Neuron (in vitro differentiated cells): ENCODE results near the gene ERBB2.
"Not testable (repeated sequence)": the region's sequence is repeated elsewhere in the genome, so short reads cannot be mapped to it uniquely, and the experiment has no call there.

Source experiments
- H2AFZ ChIP-seq: one replicate; pipeline ENCODE4 v1.6.1; 2013; ENCODE audit warnings: low read depth, mild to moderate bottlenecking, inconsistent platforms, low read length, moderate library complexity
- H3K27me3 ChIP-seq: one replicate; pipeline ENCODE4 v1.6.1; 2013; ENCODE audit warnings: low read length; ENCODE audit not compliant: insufficient read depth
- H3K36me3 ChIP-seq: one replicate; pipeline ENCODE4 v1.6.1; 2013; ENCODE audit warnings: low read length; ENCODE audit not compliant: insufficient read depth
- H3K4me1 ChIP-seq: one replicate; pipeline ENCODE4 v1.6.1; 2013; ENCODE audit warnings: low read length; ENCODE audit not compliant: insufficient read depth
- H3K4me3 ChIP-seq: 2 replicates; pipeline ENCODE4 v1.5.1; 2013; ENCODE audit warnings: mild to moderate bottlenecking, low read length, moderate library complexity
- H3K9me3 ChIP-seq: one replicate; pipeline ENCODE4 v1.6.1; 2013; ENCODE audit warnings: low read length

ERBB2 gene

GRCh38 chr17:39757931-39758873 lies 58.3 kb downstream of the ERBB2 start:
- Histone ChIP-seq H3K9me3 (no peaks in the 10 kb centered on the region), H2AFZ (no peak overlapping the region), H3K4me1 (peaks cover 2% of the 10 kb centered on the region), H3K27me3 (peaks cover 54% of the 10 kb centered on the region), H3K36me3 (no peaks in the 10 kb centered on the region), H3K4me3 (no peak overlapping the region)

- Histone ChIP-seq H2AFZ (no peak overlapping the region), H3K9me3 (no peaks in the 10 kb centered on the region), H3K4me3 (no peak overlapping the region), H3K4me1 (peaks cover 2% of the 10 kb centered on the region), H3K27me3 (peaks cover 56% of the 10 kb centered on the region), H3K36me3 (no peaks in the 10 kb centered on the region)
Observed at GRCh38 chr17:39759204-39759603, 59.3 kb downstream of the ERBB2 start.

GRCh38 chr17:39761861-39762496 lies 62.1 kb downstream of the ERBB2 start:
- peaks cover 5% of the 10 kb centered on the region for H3K9me3 ChIP-seq

GRCh38 chr17:39763051-39763820 lies 63.4 kb downstream of the ERBB2 start:
- H3K9me3 ChIP-seq: peaks cover 5% of the 10 kb centered on the region
- no peaks in the 10 kb centered on the region for H3K4me1 ChIP-seq
- no peak overlapping the region for H3K4me3 ChIP-seq
- H2AFZ ChIP-seq: no peak overlapping the region
- H3K36me3 ChIP-seq: no peaks in the 10 kb centered on the region
- peaks cover 33% of the 10 kb centered on the region for H3K27me3 ChIP-seq

More at GRCh38 chr17:39761861-39762496, 62.1 kb downstream of the ERBB2 start:
- Histone ChIP-seq H3K4me1 (no peaks in the 10 kb centered on the region), H2AFZ (no peak overlapping the region), H3K4me3 (no peak overlapping the region), H3K27me3 (peaks cover 38% of the 10 kb centered on the region), H3K36me3 (no peaks in the 10 kb centered on the region)

- H3K36me3 ChIP-seq, H3K4me3 ChIP-seq, H3K4me1 ChIP-seq, H2AFZ ChIP-seq, H3K9me3 ChIP-seq: not testable (repeated sequence)
- peaks cover 26% of the 10 kb centered on the region for H3K27me3 ChIP-seq
Observed at GRCh38 chr17:39764171-39764570, 64.3 kb downstream of the ERBB2 start.

- H3K4me3 ChIP-seq: no peak overlapping the region
- peaks cover 23% of the 10 kb centered on the region for H3K27me3 ChIP-seq
- no peaks in the 10 kb centered on the region for H3K36me3 ChIP-seq
- no peaks in the 10 kb centered on the region for H3K4me1 ChIP-seq
- H2AFZ ChIP-seq: no peak overlapping the region
- H3K9me3 ChIP-seq: peaks cover 5% of the 10 kb centered on the region
Observed at GRCh38 chr17:39765175-39765574, 65.3 kb downstream of the ERBB2 start.

- no peaks in the 10 kb centered on the region for H3K36me3 ChIP-seq
- no peak overlapping the region for H3K4me3 ChIP-seq
- no peak overlapping the region for H2AFZ ChIP-seq
- H3K9me3 ChIP-seq: peaks cover 5% of the 10 kb centered on the region
- peaks cover 22% of the 10 kb centered on the region for H3K27me3 ChIP-seq
- no peaks in the 10 kb centered on the region for H3K4me1 ChIP-seq
Observed at GRCh38 chr17:39765766-39766165, 65.9 kb downstream of the ERBB2 start.

- Histone ChIP-seq H3K27me3 (peaks cover 23% of the 10 kb centered on the region), H3K9me3 (peaks cover 5% of the 10 kb centered on the region), H3K4me3 (no peak overlapping the region), H2AFZ (no peak overlapping the region), H3K4me1 (no peaks in the 10 kb centered on the region), H3K36me3 (no peaks in the 10 kb centered on the region)
Observed at GRCh38 chr17:39767147-39767546, 67.3 kb downstream of the ERBB2 start.

GRCh38 chr17:39769974-39770587 lies 70.2 kb downstream of the ERBB2 start:
- H2AFZ ChIP-seq: no peak overlapping the region
- peaks cover 26% of the 10 kb centered on the region for H3K27me3 ChIP-seq
- H3K9me3 ChIP-seq: peaks cover 5% of the 10 kb centered on the region
- no peaks in the 10 kb centered on the region for H3K36me3 ChIP-seq
- no peaks in the 10 kb centered on the region for H3K4me1 ChIP-seq
- H3K4me3 ChIP-seq: no peak overlapping the region

GRCh38 chr17:39772415-39772814 lies 72.6 kb downstream of the ERBB2 start:
- Histone ChIP-seq H3K36me3 (no peaks in the 10 kb centered on the region), H3K4me3 (no peak overlapping the region), H2AFZ (no peak overlapping the region), H3K27me3 (peaks cover 35% of the 10 kb centered on the region), H3K9me3 (no peaks in the 10 kb centered on the region), H3K4me1 (no peaks in the 10 kb centered on the region)

- Histone ChIP-seq H3K36me3 (no peaks in the 10 kb centered on the region), H3K27me3 (peaks cover 37% of the 10 kb centered on the region), H3K9me3 (no peaks in the 10 kb centered on the region), H3K4me1 (no peaks in the 10 kb centered on the region), H2AFZ (no peak overlapping the region), H3K4me3 (no peak overlapping the region)
Observed at GRCh38 chr17:39772987-39773934, 73.4 kb downstream of the ERBB2 start.

- Histone ChIP-seq H3K4me1 (no peaks in the 10 kb centered on the region), H3K4me3 (no peak overlapping the region), H3K36me3 (no peaks in the 10 kb centered on the region), H2AFZ (no peak overlapping the region), H3K9me3 (no peaks in the 10 kb centered on the region), H3K27me3 (peaks cover 37% of the 10 kb centered on the region)
Observed at GRCh38 chr17:39774047-39774446, 74.2 kb downstream of the ERBB2 start.
